ENCODE measurements around the gene RTN4RL2. TPM values are rescaled to one million over a fixed set of nuclear protein-coding genes. Genes with fewer than 3 reads are reported as not detected.
A peak's percentile ranks its signal among the peaks of the same experiment; 100 is the strongest.

RTN4RL2 gene
- total and polyA plus RNA-seq, 9 of the 15 experiments (the other 6 are each of a cell fraction or from before 2014, with no cell fraction given) = 0.06 to 1.9 (median 0.34) TPM; not detected in 4

DNA sequence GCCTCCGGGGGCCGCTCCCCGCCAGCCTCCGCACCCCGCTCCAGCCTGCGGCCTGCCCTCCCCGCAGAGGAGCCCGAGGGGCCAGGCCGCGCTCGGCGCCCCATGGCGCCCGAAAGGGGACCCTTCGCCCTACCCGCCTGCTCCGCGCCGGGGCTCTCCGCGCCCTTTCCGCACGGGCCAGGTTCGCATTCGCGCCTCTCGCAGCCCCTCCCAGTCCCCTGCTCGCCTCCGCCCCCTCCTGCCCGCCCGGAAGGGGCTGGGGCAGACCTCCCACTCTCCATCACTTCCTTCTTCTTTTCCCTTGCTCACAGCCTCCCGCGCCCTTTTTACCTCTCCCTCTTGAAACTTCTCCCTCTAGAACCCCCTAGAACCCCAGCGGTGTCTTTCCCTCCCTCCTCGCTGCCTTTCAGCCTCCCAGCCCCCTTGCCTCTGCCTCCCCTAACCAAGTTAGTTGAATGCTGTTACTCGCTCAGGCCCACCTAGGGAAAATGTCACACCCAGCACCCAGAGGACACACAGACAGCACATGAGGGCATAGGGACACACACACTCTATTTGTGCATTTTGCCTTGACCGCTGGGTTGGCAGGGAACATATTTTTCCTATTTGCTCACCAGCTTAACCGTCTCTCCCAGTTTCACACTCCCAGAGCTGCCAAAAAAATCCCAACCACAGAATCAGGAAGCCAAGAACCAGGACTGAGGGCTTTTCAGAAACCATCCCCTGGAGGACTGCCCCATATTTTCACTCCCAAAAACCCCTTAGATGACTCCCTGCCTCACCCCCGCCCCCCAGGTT lies 33.2 kb upstream of the RTN4RL2 start, which contains the start of gene SLC43A3 (continued):
- TF ChIP-seq, protein P1, sequence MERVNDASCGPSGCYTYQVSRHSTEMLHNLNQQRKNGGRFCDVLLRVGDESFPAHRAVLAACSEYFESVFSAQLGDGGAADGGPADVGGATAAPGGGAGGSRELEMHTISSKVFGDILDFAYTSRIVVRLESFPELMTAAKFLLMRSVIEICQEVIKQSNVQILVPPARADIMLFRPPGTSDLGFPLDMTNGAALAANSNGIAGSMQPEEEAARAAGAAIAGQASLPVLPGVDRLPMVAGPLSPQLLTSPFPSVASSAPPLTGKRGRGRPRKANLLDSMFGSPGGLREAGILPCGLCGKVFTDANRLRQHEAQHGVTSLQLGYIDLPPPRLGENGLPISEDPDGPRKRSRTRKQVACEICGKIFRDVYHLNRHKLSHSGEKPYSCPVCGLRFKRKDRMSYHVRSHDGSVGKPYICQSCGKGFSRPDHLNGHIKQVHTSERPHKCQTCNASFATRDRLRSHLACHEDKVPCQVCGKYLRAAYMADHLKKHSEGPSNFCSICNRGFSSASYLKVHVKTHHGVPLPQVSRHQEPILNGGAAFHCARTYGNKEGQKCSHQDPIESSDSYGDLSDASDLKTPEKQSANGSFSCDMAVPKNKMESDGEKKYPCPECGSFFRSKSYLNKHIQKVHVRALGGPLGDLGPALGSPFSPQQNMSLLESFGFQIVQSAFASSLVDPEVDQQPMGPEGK (CRISPR knock-in tag; IDR thresholded peaks at IDR 0.05; ENCODE audit: borderline replicate concordance) = no peak
- no peak for TF ChIP-seq ZNF354B (CRISPR knock-in tag; IDR thresholded peaks at IDR 0.05)
- TF ChIP-seq BRD4 (IDR thresholded peaks at IDR 0.05) = no peak
- TF ChIP-seq ATF7 (IDR thresholded peaks at IDR 0.05) = no peak
- TF ChIP-seq, protein P2, sequence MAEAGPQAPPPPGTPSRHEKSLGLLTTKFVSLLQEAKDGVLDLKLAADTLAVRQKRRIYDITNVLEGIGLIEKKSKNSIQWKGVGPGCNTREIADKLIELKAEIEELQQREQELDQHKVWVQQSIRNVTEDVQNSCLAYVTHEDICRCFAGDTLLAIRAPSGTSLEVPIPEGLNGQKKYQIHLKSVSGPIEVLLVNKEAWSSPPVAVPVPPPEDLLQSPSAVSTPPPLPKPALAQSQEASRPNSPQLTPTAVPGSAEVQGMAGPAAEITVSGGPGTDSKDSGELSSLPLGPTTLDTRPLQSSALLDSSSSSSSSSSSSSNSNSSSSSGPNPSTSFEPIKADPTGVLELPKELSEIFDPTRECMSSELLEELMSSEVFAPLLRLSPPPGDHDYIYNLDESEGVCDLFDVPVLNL (CRISPR knock-in tag; IDR thresholded peaks at IDR 0.05; ENCODE audit: low read depth) = no peak
- TF ChIP-seq, protein P3, sequence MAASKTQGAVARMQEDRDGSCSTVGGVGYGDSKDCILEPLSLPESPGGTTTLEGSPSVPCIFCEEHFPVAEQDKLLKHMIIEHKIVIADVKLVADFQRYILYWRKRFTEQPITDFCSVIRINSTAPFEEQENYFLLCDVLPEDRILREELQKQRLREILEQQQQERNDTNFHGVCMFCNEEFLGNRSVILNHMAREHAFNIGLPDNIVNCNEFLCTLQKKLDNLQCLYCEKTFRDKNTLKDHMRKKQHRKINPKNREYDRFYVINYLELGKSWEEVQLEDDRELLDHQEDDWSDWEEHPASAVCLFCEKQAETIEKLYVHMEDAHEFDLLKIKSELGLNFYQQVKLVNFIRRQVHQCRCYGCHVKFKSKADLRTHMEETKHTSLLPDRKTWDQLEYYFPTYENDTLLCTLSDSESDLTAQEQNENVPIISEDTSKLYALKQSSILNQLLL (CRISPR knock-in tag; IDR thresholded peaks at IDR 0.05; ENCODE audit: borderline replicate concordance) = no peak
- no peak for TF ChIP-seq HDAC3 (IDR thresholded peaks at IDR 0.05; ENCODE audit: borderline replicate concordance, partially characterized antibody)
- TF ChIP-seq SRSF1 (IDR thresholded peaks at IDR 0.05; ENCODE audit: low read depth, low read length) = no peak
- no peak for TF ChIP-seq SIX5 (IDR thresholded peaks at IDR 0.05; ENCODE audit: borderline replicate concordance in 1 of 2, insufficient read depth in 1 of 2, low read depth in 1 of 2, low read length in 2 of 2)
- no peak for TF ChIP-seq RBM17 (IDR thresholded peaks at IDR 0.05; ENCODE audit: borderline replicate concordance, low read depth, low read length)
- no peak for TF ChIP-seq ZNF134 (CRISPR knock-in tag; conservative IDR thresholded peaks at IDR 0.05)
- TF ChIP-seq MTA3 (IDR thresholded peaks at IDR 0.05; ENCODE audit: borderline replicate concordance) = no peak
- TF ChIP-seq FOXJ3 (CRISPR knock-in tag; IDR thresholded peaks at IDR 0.05) = no peak
- TF ChIP-seq ELF4 (CRISPR knock-in tag; IDR thresholded peaks at IDR 0.05) = peak; percentile 82; the same call in 1 of the 2 replicates
- no peak for TF ChIP-seq SAFB2 (IDR thresholded peaks at IDR 0.05; ENCODE audit: borderline replicate concordance, low read depth, low read length, severe bottlenecking)
- TF ChIP-seq HLTF (IDR thresholded peaks at IDR 0.05) = peak; percentile 79
- no peak for TF ChIP-seq ZNF174 (CRISPR knock-in tag; IDR thresholded peaks at IDR 0.05)
- TF ChIP-seq NUFIP1 (IDR thresholded peaks at IDR 0.05; ENCODE audit: partially characterized antibody) = no peak
- TF ChIP-seq, protein P4, sequence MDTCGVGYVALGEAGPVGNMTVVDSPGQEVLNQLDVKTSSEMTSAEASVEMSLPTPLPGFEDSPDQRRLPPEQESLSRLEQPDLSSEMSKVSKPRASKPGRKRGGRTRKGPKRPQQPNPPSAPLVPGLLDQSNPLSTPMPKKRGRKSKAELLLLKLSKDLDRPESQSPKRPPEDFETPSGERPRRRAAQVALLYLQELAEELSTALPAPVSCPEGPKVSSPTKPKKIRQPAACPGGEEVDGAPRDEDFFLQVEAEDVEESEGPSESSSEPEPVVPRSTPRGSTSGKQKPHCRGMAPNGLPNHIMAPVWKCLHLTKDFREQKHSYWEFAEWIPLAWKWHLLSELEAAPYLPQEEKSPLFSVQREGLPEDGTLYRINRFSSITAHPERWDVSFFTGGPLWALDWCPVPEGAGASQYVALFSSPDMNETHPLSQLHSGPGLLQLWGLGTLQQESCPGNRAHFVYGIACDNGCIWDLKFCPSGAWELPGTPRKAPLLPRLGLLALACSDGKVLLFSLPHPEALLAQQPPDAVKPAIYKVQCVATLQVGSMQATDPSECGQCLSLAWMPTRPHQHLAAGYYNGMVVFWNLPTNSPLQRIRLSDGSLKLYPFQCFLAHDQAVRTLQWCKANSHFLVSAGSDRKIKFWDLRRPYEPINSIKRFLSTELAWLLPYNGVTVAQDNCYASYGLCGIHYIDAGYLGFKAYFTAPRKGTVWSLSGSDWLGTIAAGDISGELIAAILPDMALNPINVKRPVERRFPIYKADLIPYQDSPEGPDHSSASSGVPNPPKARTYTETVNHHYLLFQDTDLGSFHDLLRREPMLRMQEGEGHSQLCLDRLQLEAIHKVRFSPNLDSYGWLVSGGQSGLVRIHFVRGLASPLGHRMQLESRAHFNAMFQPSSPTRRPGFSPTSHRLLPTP (IDR thresholded peaks at IDR 0.05; ENCODE audit: borderline replicate concordance, extremely low read depth, insufficient read length) = no peak
